HEK293 (cell line): Measurements from ENCODE around the gene MGMT.

Experiments
- CTCF ChIA-PET: fragments of 350-600 bp; formaldehyde crosslinking; extraction: SDS; loops from one replicate; lab custom pipeline; 2021; ENCODE audit warnings: antibody characterized with exemption; lab: Yijun Ruan, JAX
- POLR2A ChIA-PET: fragments of 300-600 bp; formaldehyde crosslinking; extraction: SDS; loops from one replicate; lab custom pipeline; 2020; ENCODE audit warnings: antibody characterized with exemption, inconsistent platforms; lab: Yijun Ruan, JAX
- H3K27ac ChIP-seq: fragments of 200-500 bp; sonication (Bioruptor generic); 2 replicates; pipeline ENCODE4 v1.5.1; 2014; ENCODE audit warnings: low read depth, low read length, control low read depth, inconsistent platforms; ENCODE audit errors: extremely low read depth
- H3K36me3 ChIP-seq, 2 experiments: fragments of 200-500 bp in 1 of 2; sonication (Bioruptor generic) in 1 of 2; 1 replicate in 1 of 2; 2 replicates in 1 of 2; pipeline ENCODE4 v1.5.1; 2014 to 2017; ENCODE audit warnings: inconsistent platforms in 2 of 2, low read length in 2 of 2; ENCODE audit not compliant: control insufficient read depth in 2 of 2, insufficient read depth in 1 of 2
- H3K4me1 ChIP-seq: fragments of 200-500 bp; sonication (Bioruptor generic); 2 replicates; pipeline ENCODE4 v1.5.1; 2014; ENCODE audit warnings: mild to moderate bottlenecking, low read length, inconsistent platforms; ENCODE audit not compliant: control insufficient read depth, insufficient read depth
- H3K4me3 ChIP-seq: 2 replicates; pipeline ENCODE4 v1.5.1; 2011; ENCODE audit warnings: low read depth, mild to moderate bottlenecking, control low read depth, low read length, moderate library complexity
- H3K9me3 ChIP-seq: fragments of 200-500 bp; sonication (Bioruptor generic); 2 replicates; pipeline ENCODE4 v1.5.1; 2014; ENCODE audit warnings: low read depth, low read length, inconsistent platforms; ENCODE audit not compliant: control insufficient read depth, insufficient read depth
- GLI2 ChIP-seq: fragments of 450-650 bp; formaldehyde crosslinking; IDR thresholded peaks from 2 replicates; pipeline ENCODE4; 2017; ENCODE audit warnings: missing biosample characterization, missing genetic modification characterization, low read depth, borderline replicate concordance
- GLIS2 ChIP-seq: fragments of 450-650 bp; formaldehyde crosslinking; IDR thresholded peaks from 2 replicates; pipeline ENCODE4 v1.5.1; 2016; ENCODE audit warnings: missing biosample characterization, missing genetic modification characterization
- KLF10 ChIP-seq: fragments of 450-650 bp; IDR thresholded peaks from 2 replicates; pipeline ENCODE4 v1.5.1; 2018; ENCODE audit warnings: missing biosample characterization, mild to moderate bottlenecking, missing genetic modification characterization
- KLF8 ChIP-seq: fragments of 450-650 bp; formaldehyde crosslinking; IDR thresholded peaks from 2 replicates; pipeline ENCODE4 v1.5.1; 2016; ENCODE audit warnings: missing biosample characterization, missing genetic modification characterization
- MYNN ChIP-seq: fragments of 450-650 bp; formaldehyde crosslinking; IDR thresholded peaks from 2 replicates; pipeline ENCODE4 v1.5.1; 2016; ENCODE audit warnings: missing biosample characterization, missing genetic modification characterization, borderline replicate concordance
- SETDB1 ChIP-seq: IDR thresholded peaks from one replicate; pipeline ENCODE4 v1.6.1; 2017; ENCODE audit warnings: mild to moderate bottlenecking, low read length, moderate library complexity, mixed read lengths; ENCODE audit not compliant: insufficient read length
- TCF7L2 ChIP-seq: IDR thresholded peaks from 2 replicates; pipeline ENCODE4 v1.6.1; 2011; ENCODE audit warnings: low read depth, mild to moderate bottlenecking, inconsistent platforms, low read length, moderate library complexity, borderline replicate concordance
- ZEB2 ChIP-seq: fragments of 450-650 bp; formaldehyde crosslinking; IDR thresholded peaks from 2 replicates; pipeline ENCODE4 v1.5.1; 2016; ENCODE audit warnings: missing biosample characterization, missing genetic modification characterization
- ZFP3 ChIP-seq: fragments of 450-650 bp; formaldehyde crosslinking; IDR thresholded peaks from 2 replicates; pipeline ENCODE4 v1.5.1; 2016; ENCODE audit warnings: low read depth, missing biosample characterization, missing genetic modification characterization
- ZNF211 ChIP-seq: fragments of 450-650 bp; formaldehyde crosslinking; IDR thresholded peaks from 2 replicates; pipeline ENCODE4 v1.5.1; 2016; ENCODE audit warnings: low read depth, missing biosample characterization, missing genetic modification characterization
- ZNF221 ChIP-seq: fragments of 450-650 bp; formaldehyde crosslinking; IDR thresholded peaks from 2 replicates; pipeline ENCODE4 v1.5.1; 2017; ENCODE audit warnings: missing biosample characterization, missing genetic modification characterization, borderline replicate concordance
- ZNF354C ChIP-seq: fragments of 450-650 bp; formaldehyde crosslinking; IDR thresholded peaks from 2 replicates; pipeline ENCODE4 v1.5.1; 2016; ENCODE audit warnings: missing biosample characterization, missing genetic modification characterization, low read depth, borderline replicate concordance
- ZNF48 ChIP-seq: fragments of 450-650 bp; formaldehyde crosslinking; IDR thresholded peaks from 2 replicates; pipeline ENCODE4 v1.5.1; 2016; ENCODE audit warnings: missing biosample characterization, missing genetic modification characterization
- ZNF510 ChIP-seq: fragments of 450-650 bp; formaldehyde crosslinking; IDR thresholded peaks from 2 replicates; pipeline ENCODE4 v1.5.1; 2018; ENCODE audit warnings: mild to moderate bottlenecking, missing genetic modification characterization, missing biosample characterization; ENCODE audit not compliant: insufficient replicate concordance
- ZNF560 ChIP-seq: fragments of 450-650 bp; formaldehyde crosslinking; IDR thresholded peaks from 2 replicates; pipeline ENCODE4 v1.5.1; 2017; ENCODE audit warnings: missing biosample characterization, missing genetic modification characterization, borderline replicate concordance
- ZNF571 ChIP-seq: fragments of 450-650 bp; formaldehyde crosslinking; IDR thresholded peaks from 2 replicates; pipeline ENCODE4 v1.5.0; 2017; ENCODE audit warnings: missing biosample characterization, missing genetic modification characterization
- ZNF701 ChIP-seq: fragments of 450-650 bp; formaldehyde crosslinking; IDR thresholded peaks from 2 replicates; pipeline ENCODE4 v1.5.1; 2016; ENCODE audit warnings: missing biosample characterization, missing genetic modification characterization
- ZSCAN30 ChIP-seq: fragments of 450-650 bp; IDR thresholded peaks from 2 replicates; pipeline ENCODE4 v1.5.1; 2018; ENCODE audit warnings: missing biosample characterization, mild to moderate bottlenecking, missing genetic modification characterization, moderate library complexity
- TF ChIP-seq, protein P1 (sequence below): fragments of 450-650 bp; formaldehyde crosslinking; IDR thresholded peaks from 2 replicates; pipeline ENCODE4 v1.5.1; 2016; ENCODE audit warnings: missing biosample characterization, missing genetic modification characterization
- TF ChIP-seq, protein P2 (sequence below): fragments of 450-650 bp; formaldehyde crosslinking; IDR thresholded peaks from 2 replicates; pipeline ENCODE4 v1.5.1; 2016; ENCODE audit warnings: missing biosample characterization, missing genetic modification characterization

The MGMT gene

DNA sequence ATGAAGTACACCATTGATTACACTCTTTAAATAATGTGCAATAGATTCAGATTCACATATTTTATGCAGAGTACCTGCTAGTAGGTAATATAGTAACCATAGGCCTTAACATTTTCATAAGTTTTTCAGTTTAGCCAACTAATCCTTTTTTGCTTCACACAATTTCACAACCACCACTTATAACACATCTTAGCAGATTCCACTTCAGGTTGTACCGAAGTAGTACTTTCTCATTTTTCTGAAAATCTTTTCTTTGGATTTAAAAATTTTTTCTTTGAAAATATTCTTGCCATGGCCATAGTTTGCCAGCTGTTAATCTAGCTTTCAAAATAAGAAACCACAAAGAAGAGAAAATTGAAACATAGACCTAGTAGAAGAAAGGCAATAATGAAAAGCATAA, 203.1 kb downstream of the MGMT start:
- peak; percentile 99 for TF ChIP-seq ZNF510 (tag by site-specific recombination)
- TF ChIP-seq GLIS2 (tag by site-specific recombination), result no peak
- TF ChIP-seq SETDB1, result peak; percentile 22
- no peak overlapping the region for H3K4me3 ChIP-seq
- CTCF ChIA-PET, result interaction anchor here (2.9 kb wide), 1 partner anchor 11 kb away, joined by 18 read pairs; no protein-coding TSS in a partner anchor
- H3K27ac ChIP-seq, result no peak overlapping the region
- no peaks in the 10 kb centered on the region for H3K9me3 ChIP-seq
- H3K36me3 ChIP-seq, result no peaks in the 10 kb centered on the region
- POLR2A ChIA-PET, result no interaction called here
- no peaks in the 10 kb centered on the region for H3K4me1 ChIP-seq

DNA sequence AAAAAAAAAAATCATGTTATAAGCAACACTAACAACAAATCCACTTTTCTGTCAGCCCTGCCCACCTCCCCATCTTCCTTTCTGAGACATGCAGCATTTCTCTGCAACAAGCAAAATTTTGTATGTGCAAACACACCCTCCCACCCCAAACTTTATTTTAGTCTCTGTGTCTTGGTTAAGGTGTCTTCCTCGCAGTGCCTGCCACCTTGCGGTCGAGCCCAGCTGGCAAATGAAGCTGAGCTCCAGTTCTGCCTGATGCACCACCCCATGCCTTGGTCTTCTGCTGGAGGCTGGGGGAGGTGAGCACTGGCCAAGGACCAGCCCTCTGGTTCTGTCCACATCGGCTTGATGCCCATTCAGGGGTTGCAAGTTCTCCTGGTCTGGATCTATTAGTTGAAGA, 206.3 kb downstream of the MGMT start:
- Histone ChIP-seq H3K4me1 (no peaks in the 10 kb centered on the region), H3K36me3 (no peaks in the 10 kb centered on the region), H3K9me3 (no peaks in the 10 kb centered on the region), H3K27ac (no peak overlapping the region), H3K4me3 (no peak overlapping the region)
- TF ChIP-seq GLI2, result no peak
- TF ChIP-seq, protein P1, sequence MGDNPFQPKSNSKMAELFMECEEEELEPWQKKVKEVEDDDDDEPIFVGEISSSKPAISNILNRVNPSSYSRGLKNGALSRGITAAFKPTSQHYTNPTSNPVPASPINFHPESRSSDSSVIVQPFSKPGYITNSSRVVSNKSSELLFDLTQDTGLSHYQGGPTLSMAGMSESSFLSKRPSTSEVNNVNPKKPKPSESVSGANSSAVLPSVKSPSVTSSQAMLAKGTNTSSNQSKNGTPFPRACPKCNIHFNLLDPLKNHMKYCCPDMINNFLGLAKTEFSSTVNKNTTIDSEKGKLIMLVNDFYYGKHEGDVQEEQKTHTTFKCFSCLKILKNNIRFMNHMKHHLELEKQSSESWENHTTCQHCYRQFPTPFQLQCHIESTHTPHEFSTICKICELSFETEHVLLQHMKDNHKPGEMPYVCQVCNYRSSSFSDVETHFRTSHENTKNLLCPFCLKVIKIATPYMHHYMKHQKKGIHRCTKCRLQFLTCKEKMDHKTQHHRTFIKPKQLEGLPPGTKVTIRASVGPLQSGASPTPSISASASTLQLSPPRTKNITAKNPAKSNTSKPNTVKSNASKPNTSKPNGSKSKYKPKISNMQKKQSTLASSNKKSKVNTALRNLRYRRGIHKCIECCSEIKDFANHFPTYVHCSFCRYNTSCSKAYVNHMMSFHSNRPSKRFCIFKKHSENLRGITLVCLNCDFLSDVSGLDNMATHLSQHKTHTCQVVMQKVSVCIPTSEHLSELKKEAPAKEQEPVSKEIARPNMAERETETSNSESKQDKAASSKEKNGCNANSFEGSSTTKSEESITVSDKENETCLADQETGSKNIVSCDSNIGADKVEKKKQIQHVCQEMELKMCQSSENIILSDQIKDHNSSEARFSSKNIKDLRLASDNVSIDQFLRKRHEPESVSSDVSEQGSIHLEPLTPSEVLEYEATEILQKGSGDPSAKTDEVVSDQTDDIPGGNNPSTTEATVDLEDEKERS (tag by site-specific recombination), result no peak
- no peak for TF ChIP-seq ZNF701 (tag by site-specific recombination)
- no peak for TF ChIP-seq TCF7L2
- no peak for TF ChIP-seq KLF10 (tag by site-specific recombination)
- TF ChIP-seq ZNF571 (tag by site-specific recombination), result no peak
- TF ChIP-seq ZNF211 (tag by site-specific recombination), result no peak
- TF ChIP-seq KLF8, result no peak
- TF ChIP-seq MYNN (tag by site-specific recombination), result no peak
- no peak for TF ChIP-seq ZNF48 (tag by site-specific recombination)
- TF ChIP-seq ZSCAN30 (tag by site-specific recombination), result no peak
- no peak for TF ChIP-seq ZEB2 (tag by site-specific recombination)
- no peak for TF ChIP-seq ZNF221
- TF ChIP-seq, protein P2, sequence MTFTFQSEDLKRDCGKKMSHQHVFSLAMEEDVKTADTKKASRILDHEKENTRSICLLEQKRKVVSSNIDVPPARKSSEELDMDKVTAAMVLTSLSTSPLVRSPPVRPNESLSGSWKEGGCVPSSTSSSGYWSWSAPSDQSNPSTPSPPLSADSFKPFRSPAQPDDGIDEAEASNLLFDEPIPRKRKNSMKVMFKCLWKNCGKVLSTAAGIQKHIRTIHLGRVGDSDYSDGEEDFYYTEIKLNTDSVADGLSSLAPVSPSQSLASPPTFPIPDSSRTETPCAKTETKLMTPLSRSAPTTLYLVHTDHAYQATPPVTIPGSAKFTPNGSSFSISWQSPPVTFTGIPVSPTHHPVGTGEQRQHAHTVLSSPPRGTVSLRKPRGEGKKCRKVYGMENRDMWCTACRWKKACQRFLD (tag by site-specific recombination), result no peak
- TF ChIP-seq ZNF354C (tag by site-specific recombination), result no peak
- TF ChIP-seq ZFP3 (tag by site-specific recombination), result no peak
- no peak for TF ChIP-seq ZNF560
- POLR2A ChIA-PET, result no interaction called here
- CTCF ChIA-PET, result interaction anchor here (0.7 to 2.0 kb wide), 2 partner anchors 81 to 341 kb away, joined by 5 to 7 read pairs; no protein-coding TSS in a partner anchor
